ENCODE results near the gene RASAL3.

RASAL3 gene

GRCh38 chr19:15427350-15427700 is 37.0 kb downstream of the RASAL3 start:
- Histone ChIP-seq H3K9me3 (ENCODE audit: insufficient read depth, low read length, severe bottlenecking) (no peaks in the 10 kb centered on the region), H3K36me3 (ENCODE audit: insufficient read depth, low read length) (peaks cover 86% of the 10 kb centered on the region), H4K20me1 (ENCODE audit: insufficient read depth, low read length) (peaks cover 56% of the 10 kb centered on the region), H3K4me1 (ENCODE audit: insufficient read depth, low read length) (peaks cover 28% of the 10 kb centered on the region), H3K9ac (ENCODE audit: low read depth, low read length) (no peak overlapping the region), H2AFZ (ENCODE audit: low read depth, low read length) (no peak overlapping the region), H3K27me3 (ENCODE audit: insufficient read depth, low read length, poor library complexity) (no peaks in the 10 kb centered on the region), H3K4me3 (ENCODE audit: low read depth in 1 of 2, low read length in 2 of 2) (no peak overlapping the region), H3K27ac (ENCODE audit: low read length) (no peak overlapping the region), H3K79me2 (ENCODE audit: insufficient read depth, low read length) (peaks cover 53% of the 10 kb centered on the region), H3K4me2 (ENCODE audit: insufficient read depth, low read length) (no peak overlapping the region)
- no peak for DNase-seq
- no peak for TF ChIP-seq CTCF (IDR thresholded peaks at IDR 0.05; ENCODE audit: borderline replicate concordance, extremely low read depth, low read length, poor library complexity, severe bottlenecking)
- no peak for TF ChIP-seq EZH2 (IDR thresholded peaks at IDR 0.05; ENCODE audit: borderline replicate concordance, low read depth, low read length, severe bottlenecking)
- ATAC-seq (ENCODE audit: insufficient read depth, low read depth), result no peak

- Histone ChIP-seq H3K9me3 (ENCODE audit: insufficient read depth, low read length, severe bottlenecking) (no peaks in the 10 kb centered on the region), H3K27me3 (ENCODE audit: insufficient read depth, low read length, poor library complexity) (no peaks in the 10 kb centered on the region), H3K4me1 (ENCODE audit: insufficient read depth, low read length) (peaks cover 27% of the 10 kb centered on the region), H4K20me1 (ENCODE audit: insufficient read depth, low read length) (peaks cover 54% of the 10 kb centered on the region), H3K9ac (ENCODE audit: low read depth, low read length) (no peak overlapping the region), H3K4me2 (ENCODE audit: insufficient read depth, low read length) (no peak overlapping the region), H2AFZ (ENCODE audit: low read depth, low read length) (no peak overlapping the region), H3K36me3 (ENCODE audit: insufficient read depth, low read length) (peaks cover 87% of the 10 kb centered on the region), H3K4me3 (ENCODE audit: low read depth in 1 of 2, low read length in 2 of 2) (no peak overlapping the region), H3K79me2 (ENCODE audit: insufficient read depth, low read length) (peaks cover 47% of the 10 kb centered on the region), H3K27ac (ENCODE audit: low read length) (no peak overlapping the region)
- no peak for TF ChIP-seq CTCF (IDR thresholded peaks at IDR 0.05; ENCODE audit: borderline replicate concordance, extremely low read depth, low read length, poor library complexity, severe bottlenecking)
- no peak for TF ChIP-seq EZH2 (IDR thresholded peaks at IDR 0.05; ENCODE audit: borderline replicate concordance, low read depth, low read length, severe bottlenecking)
- no peak for ATAC-seq (ENCODE audit: insufficient read depth, low read depth)
- no peak for DNase-seq
Observed at GRCh38 chr19:15426485-15427349, 37.6 kb downstream of the RASAL3 start.

- Histone ChIP-seq H3K4me3 (ENCODE audit: low read depth in 1 of 2, low read length in 2 of 2) (no peak overlapping the region), H2AFZ (ENCODE audit: low read depth, low read length) (no peak overlapping the region), H3K27me3 (ENCODE audit: insufficient read depth, low read length, poor library complexity) (no peaks in the 10 kb centered on the region), H3K9ac (ENCODE audit: low read depth, low read length) (no peak overlapping the region), H3K4me1 (ENCODE audit: insufficient read depth, low read length) (peaks cover 14% of the 10 kb centered on the region), H3K79me2 (ENCODE audit: insufficient read depth, low read length) (peaks cover 34% of the 10 kb centered on the region), H3K4me2 (ENCODE audit: insufficient read depth, low read length) (no peak overlapping the region), H3K9me3 (ENCODE audit: insufficient read depth, low read length, severe bottlenecking) (no peaks in the 10 kb centered on the region), H3K27ac (ENCODE audit: low read length) (no peak overlapping the region), H3K36me3 (ENCODE audit: insufficient read depth, low read length) (peaks cover 85% of the 10 kb centered on the region), H4K20me1 (ENCODE audit: insufficient read depth, low read length) (peaks cover 41% of the 10 kb centered on the region)
- no peak for DNase-seq
- no peak for TF ChIP-seq CTCF (IDR thresholded peaks at IDR 0.05; ENCODE audit: borderline replicate concordance, extremely low read depth, low read length, poor library complexity, severe bottlenecking)
- no peak for TF ChIP-seq EZH2 (IDR thresholded peaks at IDR 0.05; ENCODE audit: borderline replicate concordance, low read depth, low read length, severe bottlenecking)
- ATAC-seq (ENCODE audit: insufficient read depth, low read depth), result no peak
Observed at GRCh38 chr19:15425321-15425950, 38.9 kb downstream of the RASAL3 start.

Measured in DND-41 (cell line).